IPS-15b (cell line): ENCODE results near the gene IRF6.
"Not testable (repeated sequence)": the region's sequence is repeated elsewhere in the genome, so short reads cannot be mapped to it uniquely, and the experiment has no call there.

Source experiments
- H3K27me3 ChIP-seq: one replicate; pipeline ENCODE4 v1.6.1; 2013; ENCODE audit warnings: low read length; ENCODE audit not compliant: control insufficient read depth, insufficient read depth
- H3K36me3 ChIP-seq: one replicate; pipeline ENCODE4 v1.6.1; 2013; ENCODE audit warnings: low read length; ENCODE audit not compliant: control insufficient read depth, insufficient read depth
- H3K4me1 ChIP-seq: one replicate; pipeline ENCODE4 v1.6.1; 2013; ENCODE audit warnings: mild to moderate bottlenecking, low read length; ENCODE audit not compliant: control insufficient read depth, insufficient read depth
- H3K4me3 ChIP-seq: one replicate; pipeline ENCODE4 v1.5.1; 2013; ENCODE audit warnings: low read depth, low read length
- H3K9ac ChIP-seq: one replicate; pipeline ENCODE4 v1.6.1; 2013; ENCODE audit warnings: low read depth, mild to moderate bottlenecking, low read length
- H3K9me3 ChIP-seq: one replicate; pipeline ENCODE4 v1.6.1; 2013; ENCODE audit warnings: mild to moderate bottlenecking, low read length; ENCODE audit not compliant: control insufficient read depth, insufficient read depth

Gene IRF6

DNA sequence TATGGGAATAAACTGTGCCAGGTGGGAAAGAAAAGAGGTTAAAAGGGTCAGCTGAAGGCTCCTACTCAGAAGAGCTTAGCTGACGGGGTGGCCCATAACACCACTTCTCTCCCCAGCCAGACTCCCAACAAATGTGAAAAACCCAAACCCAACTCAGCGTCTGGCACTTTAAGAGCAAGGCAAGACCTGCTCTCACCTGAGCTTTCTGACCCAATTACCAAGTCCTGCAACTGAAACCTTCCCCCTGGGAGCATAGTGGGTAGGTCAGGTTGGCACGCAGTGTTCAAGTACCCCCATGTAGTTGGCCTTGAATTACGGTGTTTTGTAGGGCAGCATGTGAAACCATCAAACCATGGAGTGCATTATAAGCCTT lies 3.2 kb downstream of the IRF6 start:
- peaks cover 9% of the 10 kb centered on the region for H3K27me3 ChIP-seq
- no peaks in the 10 kb centered on the region for H3K36me3 ChIP-seq
- no peaks in the 10 kb centered on the region for H3K9me3 ChIP-seq
- peaks cover 5% of the 10 kb centered on the region for H3K4me1 ChIP-seq
- H3K9ac ChIP-seq: no peak overlapping the region
- H3K4me3 ChIP-seq: no peak overlapping the region

DNA sequence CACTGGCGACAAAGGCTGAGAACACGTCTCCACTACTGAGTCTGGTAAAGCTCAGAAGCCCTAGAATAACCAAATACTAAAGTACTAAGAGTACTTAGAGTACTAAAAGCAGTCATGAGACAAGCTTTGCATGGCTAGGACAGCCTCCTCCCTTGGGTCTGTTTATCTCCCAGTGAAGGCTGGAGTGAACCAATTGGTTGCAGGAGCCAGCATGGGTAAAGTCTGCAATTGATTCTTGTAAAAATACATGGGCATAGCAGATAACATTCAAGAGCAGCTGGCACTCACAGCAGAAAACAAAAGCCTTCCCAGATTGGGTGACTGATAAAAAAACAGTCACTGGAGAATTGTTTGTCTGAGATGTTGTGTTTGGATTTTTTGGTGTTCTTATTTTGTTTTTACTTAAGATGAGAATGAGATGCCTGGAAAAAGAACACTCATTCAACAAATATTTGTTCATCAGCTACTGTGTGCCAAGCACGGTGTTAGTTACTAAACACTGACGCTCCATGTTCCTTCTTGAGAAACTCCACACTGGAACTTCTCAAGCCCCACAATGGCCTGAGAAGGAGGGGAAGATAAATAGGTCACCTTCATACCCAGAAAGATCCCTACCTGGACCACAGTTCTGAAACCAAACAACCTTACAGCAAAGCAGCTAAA lies 3.7 kb downstream of the IRF6 start:
- Histone ChIP-seq H3K27me3 (peaks cover 9% of the 10 kb centered on the region), H3K4me1 (peaks cover 5% of the 10 kb centered on the region), H3K36me3 (no peaks in the 10 kb centered on the region), H3K9me3 (no peaks in the 10 kb centered on the region), H3K4me3 (no peak overlapping the region), H3K9ac (no peak overlapping the region)

DNA sequence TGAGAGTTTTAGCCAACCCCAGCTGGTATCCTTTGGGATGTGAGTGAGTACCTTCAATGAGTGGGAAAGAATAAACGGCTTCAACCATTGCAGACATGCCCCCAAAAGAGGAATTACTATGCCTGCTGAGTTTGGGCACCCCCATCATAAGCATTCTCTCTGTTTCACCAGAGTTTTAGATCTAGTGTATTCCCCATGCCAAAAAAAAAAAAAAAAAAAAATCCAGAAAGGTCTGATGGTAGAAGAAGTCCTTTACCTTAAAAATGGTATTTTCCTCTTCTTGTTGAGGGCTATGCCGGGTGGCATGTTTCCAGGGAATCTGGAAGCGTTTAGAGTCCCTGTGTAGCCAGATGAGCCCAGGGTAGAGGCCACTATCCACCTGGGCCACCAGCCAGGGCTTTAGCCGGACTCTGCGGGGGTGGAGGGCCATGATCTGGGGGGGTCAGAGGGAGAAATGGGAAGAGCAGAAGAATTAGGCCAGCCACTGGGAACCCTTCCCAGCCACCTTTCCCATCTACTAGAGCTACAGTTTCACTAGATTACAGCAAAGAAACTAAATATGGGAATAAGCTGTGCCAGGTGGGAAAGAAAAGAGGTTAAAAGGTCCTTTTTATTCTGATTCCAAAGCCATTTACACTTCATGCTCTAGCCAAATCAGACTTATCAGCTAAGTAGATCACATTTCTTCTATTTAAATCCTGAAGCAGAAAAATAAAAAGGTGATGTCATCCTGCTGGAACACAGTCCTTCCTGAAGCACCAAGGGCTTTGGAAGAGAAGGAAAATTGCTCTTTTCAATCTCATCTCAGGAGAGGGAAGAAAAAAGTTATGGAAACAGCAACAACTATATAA lies 4.7 kb downstream of the IRF6 start:
- Histone ChIP-seq H3K36me3 (no peaks in the 10 kb centered on the region), H3K4me3 (no peak overlapping the region), H3K27me3 (peaks cover 9% of the 10 kb centered on the region)

DNA sequence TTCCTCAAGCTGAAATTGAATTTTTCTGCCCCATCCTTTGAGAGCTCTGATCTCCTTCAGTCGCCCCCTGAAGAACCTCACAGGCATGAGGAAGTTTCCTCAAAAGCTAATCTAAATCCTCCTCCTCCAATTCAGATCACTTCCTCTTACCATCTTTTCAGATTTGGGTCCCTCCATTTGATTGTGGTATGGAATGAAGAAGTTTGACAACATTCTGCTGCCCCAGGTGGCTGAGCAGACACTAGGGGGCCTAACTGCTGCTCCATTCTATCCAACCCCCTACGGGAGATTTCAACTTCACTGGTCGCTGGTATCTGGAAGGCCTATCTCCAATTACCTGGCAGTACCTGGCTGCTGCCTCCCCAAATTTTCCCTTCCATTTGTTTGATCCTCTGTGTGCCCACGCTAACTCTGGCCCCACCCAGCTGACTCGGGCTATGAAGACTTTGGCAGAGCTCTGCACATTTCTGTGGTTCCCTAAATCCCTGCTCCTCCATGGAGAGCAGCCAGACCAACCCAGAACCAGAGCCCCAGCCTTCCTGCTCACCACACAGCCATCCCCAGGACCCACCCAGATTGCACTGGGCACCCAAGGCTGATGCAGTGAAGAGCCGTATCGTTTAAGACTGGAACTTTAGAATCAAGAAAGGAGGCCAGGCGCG lies 7.8 kb downstream of the IRF6 start:
- Histone ChIP-seq H3K4me1 (no peaks in the 10 kb centered on the region), H3K36me3 (no peaks in the 10 kb centered on the region), H3K27me3 (no peaks in the 10 kb centered on the region), H3K4me3 (no peak overlapping the region), H3K9ac (no peak overlapping the region), H3K9me3 (no peaks in the 10 kb centered on the region)

More for the DNA sequence above, 4.7 kb downstream of the IRF6 start:
- H3K9me3 ChIP-seq: no peaks in the 10 kb centered on the region
- no peak overlapping the region for H3K9ac ChIP-seq
- peaks cover under 1% of the 10 kb centered on the region for H3K4me1 ChIP-seq

DNA sequence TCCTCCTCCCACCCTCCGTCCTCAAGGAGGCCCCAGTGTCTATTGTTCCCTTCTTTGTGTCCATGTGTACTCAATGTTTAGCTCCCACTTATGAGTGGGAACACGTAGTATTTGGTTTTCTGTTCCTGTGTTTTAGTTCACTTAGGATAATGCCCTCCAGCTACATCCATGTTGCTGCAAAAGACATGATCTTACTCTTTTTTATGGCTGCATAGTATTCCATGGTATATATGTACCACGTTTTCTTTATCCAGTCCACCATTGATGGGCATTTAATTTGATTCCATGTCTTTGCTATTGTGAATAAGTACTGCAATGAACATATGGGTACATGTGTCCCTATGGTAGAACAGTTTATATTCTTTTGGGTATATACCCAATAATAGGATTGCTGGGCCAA lies 12.2 kb downstream of the IRF6 start:
- H3K4me3 ChIP-seq, H3K9me3 ChIP-seq, H3K27me3 ChIP-seq, H3K4me1 ChIP-seq, H3K9ac ChIP-seq, H3K36me3 ChIP-seq: not testable (repeated sequence)

DNA sequence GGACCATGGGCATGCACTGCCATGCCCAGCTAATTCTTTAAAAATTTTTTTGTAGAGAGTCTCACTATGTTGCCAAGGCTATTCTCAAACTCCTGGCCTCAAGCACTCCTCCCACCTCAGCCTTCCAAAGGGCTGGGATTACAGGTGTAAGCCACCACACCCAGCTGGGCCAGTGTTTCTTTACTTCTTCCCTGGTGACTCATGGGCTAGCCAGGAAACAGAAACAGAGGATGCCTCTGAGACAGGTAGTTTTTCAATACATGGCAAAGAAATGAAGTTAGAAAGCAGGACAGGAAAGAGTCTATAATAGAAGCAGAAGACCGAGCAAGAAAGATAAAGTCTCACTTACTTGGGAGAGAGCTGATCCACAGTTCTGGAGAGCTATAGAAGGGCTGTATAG lies 14.0 kb downstream of the IRF6 start:
- Histone ChIP-seq H3K27me3 (no peaks in the 10 kb centered on the region), H3K9ac (no peak overlapping the region), H3K4me3 (no peak overlapping the region), H3K36me3 (peaks cover 8% of the 10 kb centered on the region), H3K4me1 (no peaks in the 10 kb centered on the region), H3K9me3 (no peaks in the 10 kb centered on the region)

DNA sequence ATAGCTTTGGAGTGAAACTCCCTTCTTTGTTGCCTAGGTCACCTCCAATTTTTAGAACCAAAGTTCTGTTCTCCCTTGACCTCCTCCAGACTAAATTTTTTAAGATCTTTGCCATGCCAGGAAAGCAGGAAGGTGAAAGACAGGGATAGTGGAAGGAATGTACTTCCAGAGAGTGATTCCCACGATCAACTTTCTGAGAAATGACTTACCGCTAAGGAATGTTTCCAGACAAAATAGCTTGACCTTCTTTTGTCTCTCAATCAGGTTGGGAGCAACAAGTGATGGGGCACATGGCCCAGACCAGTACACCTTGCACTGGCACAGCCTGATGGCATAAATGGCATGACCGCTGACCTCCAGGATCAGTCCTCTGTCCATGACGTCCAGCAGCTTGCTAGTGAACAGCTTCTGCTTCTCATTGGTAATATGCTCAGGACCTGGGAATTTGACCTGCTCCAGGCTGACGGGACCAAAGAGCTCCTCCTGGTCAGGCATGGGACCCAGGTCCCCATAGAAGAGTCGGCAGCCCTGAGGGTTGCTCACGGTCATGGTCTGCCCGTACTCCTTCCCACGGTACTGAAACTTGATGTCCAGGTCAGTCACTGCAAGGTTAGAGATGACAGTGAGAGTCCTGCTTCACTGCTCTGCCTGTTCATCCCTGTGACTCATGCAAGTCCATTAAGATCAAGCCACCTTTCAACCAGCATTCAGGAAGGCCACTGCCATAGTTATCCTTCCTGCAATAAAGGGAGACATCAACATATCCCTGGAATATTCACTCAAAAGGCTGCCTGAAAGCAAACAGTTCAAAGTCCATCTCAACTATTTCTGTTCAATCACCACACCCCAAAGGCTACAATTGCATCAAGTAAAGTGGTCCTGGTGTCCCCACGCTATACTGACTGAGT lies 15.4 kb downstream of the IRF6 start:
- Histone ChIP-seq H3K4me3 (no peak overlapping the region), H3K9me3 (no peaks in the 10 kb centered on the region), H3K9ac (no peak overlapping the region), H3K4me1 (no peaks in the 10 kb centered on the region), H3K36me3 (peaks cover 8% of the 10 kb centered on the region), H3K27me3 (no peaks in the 10 kb centered on the region)

DNA sequence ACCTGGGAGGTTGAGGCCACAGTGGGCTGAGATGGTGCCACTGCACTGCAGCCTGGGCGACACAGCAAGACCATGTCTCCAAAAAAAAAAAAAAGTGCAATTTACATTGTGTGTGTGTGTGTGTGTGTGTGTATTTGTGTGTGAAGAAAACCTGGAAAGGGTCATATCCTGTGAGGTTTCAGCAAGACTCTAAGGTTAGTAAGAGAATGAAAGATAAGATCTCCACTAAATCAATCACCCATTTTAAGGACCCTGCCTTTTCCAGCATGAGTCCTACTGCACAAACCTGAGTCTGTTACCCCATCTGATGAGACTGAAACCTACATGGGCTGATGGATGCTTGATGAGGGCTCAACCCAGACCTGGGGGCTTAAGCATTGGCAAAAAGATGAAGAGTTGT lies 16.7 kb downstream of the IRF6 start:
- Histone ChIP-seq H3K9me3 (no peaks in the 10 kb centered on the region), H3K36me3 (peaks cover 8% of the 10 kb centered on the region), H3K27me3 (no peaks in the 10 kb centered on the region), H3K4me1 (no peaks in the 10 kb centered on the region), H3K4me3 (no peak overlapping the region), H3K9ac (no peak overlapping the region)

DNA sequence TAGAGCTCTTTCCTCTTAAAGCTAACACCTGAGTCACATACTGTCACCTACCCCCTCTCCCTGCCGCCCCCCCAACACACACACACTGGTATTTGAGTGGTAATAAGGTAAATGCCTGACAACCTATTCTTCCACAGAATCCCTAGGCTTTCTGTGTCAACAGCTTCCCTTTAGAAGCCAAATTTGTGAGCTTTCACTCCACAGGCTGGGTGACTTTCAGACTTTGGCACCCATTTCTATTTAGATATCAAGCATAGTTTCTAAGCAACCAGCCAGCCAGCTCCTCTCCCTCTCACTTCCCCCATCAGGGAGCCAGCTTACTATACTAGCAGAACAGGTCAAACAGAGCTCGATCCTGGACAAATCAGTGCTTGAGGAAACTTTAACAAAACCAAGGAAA lies 18.4 kb downstream of the IRF6 start:
- Histone ChIP-seq H3K4me1 (no peaks in the 10 kb centered on the region), H3K36me3 (peaks cover 8% of the 10 kb centered on the region)

DNA sequence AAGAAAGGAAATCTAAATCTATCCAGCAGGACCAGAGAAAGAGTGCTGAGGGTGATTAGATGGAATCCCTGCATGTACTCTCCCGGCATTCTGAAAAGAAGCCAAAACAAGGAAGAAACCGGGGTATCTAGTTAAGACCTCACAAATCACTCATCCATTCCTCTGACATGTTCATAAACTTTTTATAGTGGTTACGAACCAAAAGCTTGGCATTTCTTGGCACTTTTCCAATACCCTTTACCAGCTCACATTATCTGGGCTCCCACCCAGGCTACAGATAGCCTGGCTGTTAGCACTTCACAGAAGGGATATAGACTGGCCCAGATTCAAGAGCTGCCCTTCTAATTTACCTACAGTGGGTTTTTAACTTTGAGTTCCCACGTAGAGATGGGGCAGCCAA lies 19.8 kb downstream of the IRF6 start:
- Histone ChIP-seq H3K4me3 (no peak overlapping the region), H3K9me3 (no peaks in the 10 kb centered on the region), H3K27me3 (no peaks in the 10 kb centered on the region), H3K36me3 (peaks cover 8% of the 10 kb centered on the region), H3K9ac (no peak overlapping the region), H3K4me1 (no peaks in the 10 kb centered on the region)

More for the DNA sequence above, 18.4 kb downstream of the IRF6 start:
- Histone ChIP-seq H3K9ac (no peak overlapping the region), H3K4me3 (no peak overlapping the region), H3K9me3 (no peaks in the 10 kb centered on the region), H3K27me3 (no peaks in the 10 kb centered on the region)

DNA sequence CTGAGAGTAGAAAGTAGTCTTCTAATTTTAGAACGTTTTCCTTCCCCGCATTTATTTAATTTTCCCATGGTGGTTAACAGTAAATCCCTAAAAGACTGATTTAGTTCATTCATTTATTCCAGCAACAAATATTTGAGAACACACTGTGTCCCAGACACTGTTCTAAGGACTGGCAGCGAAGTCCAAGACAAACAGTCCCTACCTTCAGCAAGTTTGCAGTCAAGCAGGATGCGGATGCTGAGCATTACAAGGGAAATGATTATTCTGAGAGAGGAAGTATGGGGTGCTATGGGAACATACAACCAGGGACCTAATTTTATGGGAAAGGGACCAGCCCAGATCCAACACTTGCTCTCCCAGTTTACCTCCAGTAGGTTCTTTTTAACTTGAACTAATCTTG lies 20.4 kb downstream of the IRF6 start:
- Histone ChIP-seq H3K9me3 (no peaks in the 10 kb centered on the region), H3K27me3 (no peaks in the 10 kb centered on the region), H3K36me3 (peaks cover 4% of the 10 kb centered on the region), H3K4me3 (no peak overlapping the region), H3K9ac (no peak overlapping the region), H3K4me1 (no peaks in the 10 kb centered on the region)
